Smooth muscle cell (in vitro differentiated cells): ENCODE measurements around the gene HOXD11. TPM values are rescaled to one million over a fixed set of nuclear protein-coding genes. Genes with fewer than 3 reads are reported as not detected.

ENCODE experiments used
- DNase-seq: peaks from one replicate; lab custom pipeline; 2025; ENCODE audit not compliant: unreplicated experiment; lab: John Stamatoyannopoulos, UW
- H2AFZ ChIP-seq: fragments of 200-600 bp; sonication (generic); 2 replicates; pipeline ENCODE4 v1.6.0; 2016; ENCODE audit warnings: antibody characterized with exemption, low read depth, mild to moderate bottlenecking
- H3F3A ChIP-seq: fragments of 200-600 bp; sonication (generic); 2 replicates; pipeline ENCODE4 v1.6.0; 2017; ENCODE audit warnings: antibody characterized with exemption, low read depth
- H3K27ac ChIP-seq: fragments of 200-600 bp; sonication (generic); 2 replicates; pipeline ENCODE4 v1.5.1; 2016; ENCODE audit warnings: low read depth, mild to moderate bottlenecking
- H3K27me3 ChIP-seq: fragments of 200-600 bp; sonication (generic); 2 replicates; pipeline ENCODE4 v1.6.1; 2016; ENCODE audit warnings: low read depth, mild to moderate bottlenecking
- H3K36me3 ChIP-seq: fragments of 200-600 bp; sonication (generic); 2 replicates; pipeline ENCODE4 v1.5.1; 2016; ENCODE audit warnings: low read depth
- H3K4me1 ChIP-seq: fragments of 200-600 bp; sonication (generic); 2 replicates; pipeline ENCODE4 v1.5.1; 2016; ENCODE audit warnings: low read depth
- H3K4me2 ChIP-seq: fragments of 200-600 bp; sonication (generic); 2 replicates; pipeline ENCODE4 v1.6.0; 2016; ENCODE audit warnings: mild to moderate bottlenecking
- H3K4me3 ChIP-seq: fragments of 200-600 bp; sonication (generic); 2 replicates; pipeline ENCODE4 v1.5.1; 2016; ENCODE audit warnings: mild to moderate bottlenecking
- H3K79me2 ChIP-seq: fragments of 200-600 bp; sonication (generic); 2 replicates; pipeline ENCODE4 v1.6.0; 2016; ENCODE audit warnings: low read depth, mild to moderate bottlenecking
- H3K9ac ChIP-seq: fragments of 200-600 bp; sonication (generic); 2 replicates; pipeline ENCODE4 v1.6.0; 2016; ENCODE audit warnings: low read depth
- H3K9me3 ChIP-seq: fragments of 200-600 bp; sonication (generic); replicated peaks from 2 replicates; pipeline ENCODE4 v1.5.1; 2016; ENCODE audit warnings: low read depth
- H4K20me1 ChIP-seq: fragments of 200-600 bp; sonication (generic); 2 replicates; pipeline ENCODE4 v1.6.0; 2016; ENCODE audit warnings: low read depth
- WGBS: methylation state at CpG from one replicate; pipeline ENCODE4 v1.1.7; 2016; ENCODE audit warnings: low lambda C conversion rate; 5-methylcytosine and 5-hydroxymethylcytosine counted together
- polyA plus RNA-seq: library from polyadenylated mRNA; unstranded; fragments of >200 nt; fragmentation: Nextera tagmentation; extraction: Ambion mirVana; gene quantifications from 2 replicates; pipeline ENCODE4 v1.2.1, GENCODE V29; 2016
- total RNA-seq: library from RNA; depleted of rRNA; stranded (reverse); fragments of >200 nt; gene quantifications from 2 replicates; pipeline ENCODE4 v1.2.3, GENCODE V29; 2014
- TF ChIP-seq, protein P1 (sequence below): fragments of 200-600 bp; sonication (generic); IDR thresholded peaks from 2 replicates; pipeline ENCODE4 v1.5.1; 2017; ENCODE audit warnings: borderline replicate concordance, mild to moderate bottlenecking, antibody characterized with exemption; ENCODE audit not compliant: insufficient read depth, poor library complexity, severe bottlenecking

The HOXD11 gene
- total and polyA plus RNA-seq, 2 experiments from 2014 or later, result 4.4 to 7.9 TPM

DNA sequence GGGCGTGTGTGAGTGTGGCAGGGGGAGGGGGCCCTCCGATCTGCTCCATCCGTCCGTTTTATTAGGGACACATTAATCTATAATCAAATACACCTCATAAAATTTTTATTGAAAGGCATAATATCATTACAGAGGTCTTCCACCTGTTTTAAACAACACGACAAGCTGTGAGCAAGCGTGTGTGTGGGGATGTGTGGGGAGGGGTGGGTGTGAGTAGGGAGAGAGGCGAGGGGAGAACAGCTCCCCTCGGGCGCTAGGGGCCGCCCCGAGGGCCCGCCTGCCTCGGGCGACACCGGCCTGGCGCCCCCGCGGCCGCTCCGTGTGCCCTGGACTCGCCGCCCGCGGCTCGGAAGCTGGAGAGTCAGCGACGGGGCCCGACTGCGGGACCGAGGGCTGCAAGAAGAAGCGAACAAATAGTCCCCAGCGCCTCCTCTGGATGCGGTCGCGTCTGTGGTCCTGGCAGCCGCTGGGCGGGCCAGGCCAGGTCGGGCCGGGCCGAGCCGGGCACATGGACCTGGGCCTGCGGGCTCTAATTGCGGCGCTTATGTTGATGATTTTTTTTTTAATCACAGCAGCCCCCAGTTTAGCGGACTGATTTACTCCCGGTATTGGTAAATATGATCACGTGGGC is 15.1 kb downstream of the HOXD11 start:
- 2% methylated on average over 43 of the region's 47 CpGs for WGBS
- H3K4me1 ChIP-seq, result no peaks in the 10 kb centered on the region
- no peaks in the 10 kb centered on the region for H3K36me3 ChIP-seq
- H3K27me3 ChIP-seq, result peaks cover 100% of the 10 kb centered on the region
- H3K4me3 ChIP-seq, result peak overlapping the region; percentile 45
- H3K27ac ChIP-seq, result no peak overlapping the region
- DNase-seq, result no peak
- no peaks in the 10 kb centered on the region for H3K9me3 ChIP-seq
- peaks cover 72% of the 10 kb centered on the region for H4K20me1 ChIP-seq
- no peak overlapping the region for H2AFZ ChIP-seq
- no peak overlapping the region for H3K9ac ChIP-seq
- H3F3A ChIP-seq, result no peaks in the 10 kb centered on the region
- peak overlapping the region; percentile 87 for H3K4me2 ChIP-seq
- TF ChIP-seq, protein P1, sequence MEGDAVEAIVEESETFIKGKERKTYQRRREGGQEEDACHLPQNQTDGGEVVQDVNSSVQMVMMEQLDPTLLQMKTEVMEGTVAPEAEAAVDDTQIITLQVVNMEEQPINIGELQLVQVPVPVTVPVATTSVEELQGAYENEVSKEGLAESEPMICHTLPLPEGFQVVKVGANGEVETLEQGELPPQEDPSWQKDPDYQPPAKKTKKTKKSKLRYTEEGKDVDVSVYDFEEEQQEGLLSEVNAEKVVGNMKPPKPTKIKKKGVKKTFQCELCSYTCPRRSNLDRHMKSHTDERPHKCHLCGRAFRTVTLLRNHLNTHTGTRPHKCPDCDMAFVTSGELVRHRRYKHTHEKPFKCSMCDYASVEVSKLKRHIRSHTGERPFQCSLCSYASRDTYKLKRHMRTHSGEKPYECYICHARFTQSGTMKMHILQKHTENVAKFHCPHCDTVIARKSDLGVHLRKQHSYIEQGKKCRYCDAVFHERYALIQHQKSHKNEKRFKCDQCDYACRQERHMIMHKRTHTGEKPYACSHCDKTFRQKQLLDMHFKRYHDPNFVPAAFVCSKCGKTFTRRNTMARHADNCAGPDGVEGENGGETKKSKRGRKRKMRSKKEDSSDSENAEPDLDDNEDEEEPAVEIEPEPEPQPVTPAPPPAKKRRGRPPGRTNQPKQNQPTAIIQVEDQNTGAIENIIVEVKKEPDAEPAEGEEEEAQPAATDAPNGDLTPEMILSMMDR, result no peak
- no peaks in the 10 kb centered on the region for H3K79me2 ChIP-seq

DNA sequence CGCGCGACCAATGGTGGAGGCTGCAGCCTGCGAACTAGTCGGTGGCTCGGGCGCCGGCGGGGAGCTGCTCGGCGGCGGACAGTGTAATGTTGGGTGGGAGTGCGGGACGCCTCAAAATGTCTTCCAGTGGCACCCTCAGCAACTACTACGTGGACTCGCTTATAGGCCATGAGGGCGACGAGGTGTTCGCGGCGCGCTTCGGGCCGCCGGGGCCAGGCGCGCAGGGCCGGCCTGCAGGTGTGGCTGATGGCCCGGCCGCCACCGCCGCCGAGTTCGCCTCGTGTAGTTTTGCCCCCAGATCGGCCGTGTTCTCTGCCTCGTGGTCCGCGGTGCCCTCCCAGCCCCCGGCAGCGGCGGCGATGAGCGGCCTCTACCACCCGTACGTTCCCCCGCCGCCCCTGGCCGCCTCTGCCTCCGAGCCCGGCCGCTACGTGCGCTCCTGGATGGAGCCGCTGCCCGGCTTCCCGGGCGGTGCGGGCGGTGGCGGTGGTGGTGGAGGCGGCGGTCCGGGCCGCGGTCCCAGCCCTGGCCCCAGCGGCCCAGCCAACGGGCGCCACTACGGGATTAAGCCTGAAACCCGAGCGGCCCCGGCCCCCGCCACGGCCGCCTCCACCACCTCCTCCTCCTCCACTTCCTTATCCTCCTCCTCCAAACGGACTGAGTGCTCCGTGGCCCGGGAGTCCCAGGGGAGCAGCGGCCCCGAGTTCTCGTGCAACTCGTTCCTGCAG is 15.8 kb downstream of the HOXD11 start, which contains the start of gene HOXD9:
TSS of gene HOXD9 (plus strand) at position 37 of the 728 bp plus-strand sequence. CDS start at position 87, 50 bp downstream.
- Histone ChIP-seq H3K4me3 (peak within 1 kb of the TSS; percentile 45), H3K36me3 (no peaks in the 10 kb centered on the region), H3K27ac (no peak within 1 kb of the TSS), H2AFZ (no peak within 1 kb of the TSS), H3K9me3 (no peaks in the 10 kb centered on the region), H3K79me2 (no peaks in the 10 kb centered on the region), H3K4me2 (peak within 1 kb of the TSS; percentile 87), H3F3A (no peaks in the 10 kb centered on the region), H3K9ac (no peak within 1 kb of the TSS), H4K20me1 (peaks cover 65% of the 10 kb centered on the region), H3K27me3 (peaks cover 100% of the 10 kb centered on the region), H3K4me1 (no peaks in the 10 kb centered on the region)
- TF ChIP-seq, protein P1, result no peak
- WGBS, result 3% methylated on average over 34 of the region's 84 CpGs
- DNase-seq, result no peak

DNA sequence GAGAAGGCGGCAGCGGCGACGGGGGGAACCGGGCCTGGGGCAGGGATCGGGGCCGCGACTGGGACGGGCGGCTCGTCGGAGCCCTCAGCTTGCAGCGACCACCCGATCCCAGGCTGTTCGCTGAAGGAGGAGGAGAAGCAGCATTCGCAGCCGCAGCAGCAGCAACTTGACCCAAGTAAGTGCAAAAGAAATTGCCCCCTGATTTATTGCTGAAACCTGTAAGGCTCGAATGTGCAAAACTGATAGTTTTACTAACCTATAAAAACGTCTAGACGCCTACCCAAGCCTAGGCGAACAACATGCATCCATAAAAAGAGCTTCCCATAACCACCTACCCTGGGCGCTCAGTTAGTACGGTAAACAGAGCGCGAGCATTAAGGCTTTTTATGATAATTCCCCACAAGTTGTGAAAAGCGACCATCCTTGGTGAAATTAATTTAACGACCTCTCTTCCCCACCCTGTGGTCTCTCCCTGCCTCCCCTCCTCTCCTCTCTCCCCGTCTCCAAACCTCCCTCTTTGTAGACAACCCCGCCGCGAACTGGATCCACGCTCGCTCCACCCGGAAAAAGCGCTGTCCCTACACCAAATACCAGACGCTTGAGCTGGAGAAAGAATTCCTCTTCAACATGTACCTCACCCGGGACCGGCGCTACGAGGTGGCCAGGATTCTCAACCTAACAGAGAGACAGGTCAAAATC is 16.5 kb downstream of the HOXD11 start:
- TF ChIP-seq, protein P1, result no peak
- no peaks in the 10 kb centered on the region for H3K36me3 ChIP-seq
- H2AFZ ChIP-seq, result no peak overlapping the region
- WGBS, result 13% methylated on average over 38 of the region's 40 CpGs
- no peaks in the 10 kb centered on the region for H3K79me2 ChIP-seq
- H3K4me3 ChIP-seq, result peak overlapping the region; percentile 45
- no peak overlapping the region for H3K9ac ChIP-seq
- peaks cover 100% of the 10 kb centered on the region for H3K27me3 ChIP-seq
- no peak for DNase-seq
- peaks cover 58% of the 10 kb centered on the region for H4K20me1 ChIP-seq
- peak overlapping the region; percentile 87 for H3K4me2 ChIP-seq
- H3K9me3 ChIP-seq, result no peaks in the 10 kb centered on the region
- H3K4me1 ChIP-seq, result no peaks in the 10 kb centered on the region
- H3F3A ChIP-seq, result no peaks in the 10 kb centered on the region
- no peak overlapping the region for H3K27ac ChIP-seq
